GM10266 (cell line): ENCODE data around the gene CXCR6.

ENCODE experiments used
- DNase-seq: peaks from one replicate; pipeline ENCODE4 v3.0.0; 2012; ENCODE audit errors: extremely low spot score
- TF ChIP-seq, protein P1 (sequence below): IDR thresholded peaks from 2 replicates; pipeline ENCODE4 v1.5.1; 2012; ENCODE audit warnings: mild to moderate bottlenecking, low read depth; ENCODE audit not compliant: control insufficient read depth, insufficient read depth; ENCODE audit errors: missing control alignments

Gene CXCR6

DNA sequence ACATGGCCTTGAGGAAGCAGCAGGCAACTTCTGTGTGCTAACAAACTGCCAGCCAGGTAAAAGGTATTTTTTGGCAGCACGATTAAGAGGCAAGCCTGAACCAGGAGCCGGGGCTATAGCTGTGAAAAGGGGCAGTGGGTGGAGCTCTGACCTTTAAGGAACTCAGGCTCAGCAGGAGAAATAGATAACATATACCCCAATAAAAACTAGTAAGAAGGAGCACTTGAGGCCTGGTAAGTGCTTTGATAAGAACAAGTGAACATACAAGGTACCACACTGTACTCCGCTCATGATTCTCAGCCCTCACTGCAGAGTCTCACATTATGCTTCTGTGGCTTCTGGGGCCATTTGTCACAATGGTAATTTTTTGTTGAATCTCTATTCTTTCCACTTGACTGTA lies 46.9 kb downstream of the CXCR6 start:
- DNase-seq: no peak

DNA sequence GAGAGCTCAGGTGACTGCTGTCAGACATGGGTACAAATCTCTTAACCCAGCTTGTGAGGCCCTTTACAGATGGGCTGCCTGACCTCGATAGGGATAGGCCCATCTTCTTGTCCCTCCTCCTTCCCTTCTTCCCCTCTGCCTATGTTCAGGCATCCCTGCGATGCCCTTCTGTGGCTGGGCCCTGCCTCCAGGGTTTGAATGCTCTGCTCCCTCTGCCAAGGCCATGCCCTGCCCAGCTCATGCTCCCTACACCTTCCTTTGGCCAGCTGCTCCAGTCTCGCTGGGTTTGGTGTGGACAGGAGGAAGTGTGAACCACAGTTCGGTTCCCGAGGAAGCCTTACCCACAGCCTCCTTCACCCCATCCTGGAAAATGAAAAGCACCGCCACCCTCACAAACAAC lies 48.1 kb downstream of the CXCR6 start:
- DNase-seq: no peak
- TF ChIP-seq, protein P1, sequence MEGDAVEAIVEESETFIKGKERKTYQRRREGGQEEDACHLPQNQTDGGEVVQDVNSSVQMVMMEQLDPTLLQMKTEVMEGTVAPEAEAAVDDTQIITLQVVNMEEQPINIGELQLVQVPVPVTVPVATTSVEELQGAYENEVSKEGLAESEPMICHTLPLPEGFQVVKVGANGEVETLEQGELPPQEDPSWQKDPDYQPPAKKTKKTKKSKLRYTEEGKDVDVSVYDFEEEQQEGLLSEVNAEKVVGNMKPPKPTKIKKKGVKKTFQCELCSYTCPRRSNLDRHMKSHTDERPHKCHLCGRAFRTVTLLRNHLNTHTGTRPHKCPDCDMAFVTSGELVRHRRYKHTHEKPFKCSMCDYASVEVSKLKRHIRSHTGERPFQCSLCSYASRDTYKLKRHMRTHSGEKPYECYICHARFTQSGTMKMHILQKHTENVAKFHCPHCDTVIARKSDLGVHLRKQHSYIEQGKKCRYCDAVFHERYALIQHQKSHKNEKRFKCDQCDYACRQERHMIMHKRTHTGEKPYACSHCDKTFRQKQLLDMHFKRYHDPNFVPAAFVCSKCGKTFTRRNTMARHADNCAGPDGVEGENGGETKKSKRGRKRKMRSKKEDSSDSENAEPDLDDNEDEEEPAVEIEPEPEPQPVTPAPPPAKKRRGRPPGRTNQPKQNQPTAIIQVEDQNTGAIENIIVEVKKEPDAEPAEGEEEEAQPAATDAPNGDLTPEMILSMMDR: no peak

More for the DNA sequence above, 46.9 kb downstream of the CXCR6 start:
- TF ChIP-seq, protein P1: no peak

DNA sequence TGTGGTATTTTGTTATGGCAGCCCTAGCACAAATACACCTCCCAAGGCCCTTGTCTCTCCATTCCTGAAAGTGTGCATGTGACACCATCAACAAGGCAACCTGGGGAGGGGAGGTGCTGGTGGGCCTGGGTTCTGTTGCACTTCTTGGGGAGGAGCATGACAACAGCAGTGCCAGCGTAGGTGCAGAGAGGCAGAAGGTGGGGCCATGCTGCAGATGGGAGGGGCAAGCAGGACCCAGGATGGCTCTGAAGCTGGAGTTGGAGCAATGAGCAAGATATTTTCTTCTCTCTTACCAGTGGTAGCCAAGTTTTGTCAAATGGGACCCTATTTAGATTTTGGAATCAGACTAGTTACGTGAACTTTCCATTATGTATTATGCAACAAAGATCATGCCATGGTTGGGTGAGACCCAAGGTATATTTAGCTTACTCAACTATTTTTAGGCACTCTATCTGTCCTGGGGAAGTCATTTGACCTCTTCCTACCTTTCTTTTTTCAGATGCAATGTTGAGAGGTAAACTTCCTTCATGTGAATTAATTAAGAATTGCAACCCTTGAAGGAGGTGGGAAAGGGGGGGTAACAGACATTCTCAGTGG lies 49.0 kb downstream of the CXCR6 start:
- no peak for DNase-seq
- TF ChIP-seq, protein P1: no peak

DNA sequence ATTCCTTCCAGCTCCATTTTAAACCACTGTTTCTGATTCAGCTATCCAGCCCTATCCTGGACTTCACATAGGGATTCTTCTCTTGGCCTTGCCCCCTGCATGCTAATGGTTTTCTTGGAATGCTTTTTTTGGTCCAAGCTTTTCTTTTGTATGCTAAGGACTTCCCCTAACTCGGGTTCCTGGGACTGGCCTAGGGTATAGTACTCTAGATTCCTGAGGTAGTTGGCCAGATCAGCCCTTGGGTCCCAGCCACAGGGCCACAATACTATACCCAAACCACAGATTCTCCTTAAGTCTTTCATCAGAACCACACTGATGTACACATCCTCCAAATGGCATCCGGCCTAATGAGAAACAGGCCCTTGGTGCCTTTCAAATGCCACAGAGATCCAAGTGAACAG lies 49.6 kb downstream of the CXCR6 start:
- DNase-seq: no peak
- TF ChIP-seq, protein P1: no peak

DNA sequence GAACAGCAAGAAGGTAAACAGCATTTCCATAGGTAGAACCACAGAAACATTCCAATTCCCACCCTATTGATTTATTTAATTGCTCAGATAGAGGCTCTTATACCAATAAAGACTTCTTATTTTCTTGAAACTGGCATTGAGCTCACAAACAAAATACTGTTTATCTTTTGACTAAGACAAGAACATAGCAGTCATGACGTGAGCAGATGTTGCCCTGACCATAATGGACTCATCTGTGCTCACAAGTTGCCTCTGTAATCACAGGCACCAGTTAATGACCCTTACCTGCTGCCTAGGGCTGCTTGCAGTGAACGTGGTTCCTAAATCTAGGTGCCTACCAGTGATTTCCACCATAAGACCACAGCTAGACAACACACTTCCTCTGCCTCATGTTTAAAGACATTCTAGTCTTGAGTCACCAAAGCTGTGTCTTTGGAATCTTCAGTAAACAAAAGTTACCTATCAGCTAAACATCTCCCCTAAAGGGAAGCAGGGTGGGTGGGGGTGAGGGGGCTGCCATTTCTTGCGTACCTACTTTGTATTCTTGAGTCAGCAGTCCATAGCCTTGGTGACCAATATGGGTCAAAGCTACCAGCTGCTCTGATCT lies 50.3 kb downstream of the CXCR6 start:
- TF ChIP-seq, protein P1: no peak
- no peak for DNase-seq

DNA sequence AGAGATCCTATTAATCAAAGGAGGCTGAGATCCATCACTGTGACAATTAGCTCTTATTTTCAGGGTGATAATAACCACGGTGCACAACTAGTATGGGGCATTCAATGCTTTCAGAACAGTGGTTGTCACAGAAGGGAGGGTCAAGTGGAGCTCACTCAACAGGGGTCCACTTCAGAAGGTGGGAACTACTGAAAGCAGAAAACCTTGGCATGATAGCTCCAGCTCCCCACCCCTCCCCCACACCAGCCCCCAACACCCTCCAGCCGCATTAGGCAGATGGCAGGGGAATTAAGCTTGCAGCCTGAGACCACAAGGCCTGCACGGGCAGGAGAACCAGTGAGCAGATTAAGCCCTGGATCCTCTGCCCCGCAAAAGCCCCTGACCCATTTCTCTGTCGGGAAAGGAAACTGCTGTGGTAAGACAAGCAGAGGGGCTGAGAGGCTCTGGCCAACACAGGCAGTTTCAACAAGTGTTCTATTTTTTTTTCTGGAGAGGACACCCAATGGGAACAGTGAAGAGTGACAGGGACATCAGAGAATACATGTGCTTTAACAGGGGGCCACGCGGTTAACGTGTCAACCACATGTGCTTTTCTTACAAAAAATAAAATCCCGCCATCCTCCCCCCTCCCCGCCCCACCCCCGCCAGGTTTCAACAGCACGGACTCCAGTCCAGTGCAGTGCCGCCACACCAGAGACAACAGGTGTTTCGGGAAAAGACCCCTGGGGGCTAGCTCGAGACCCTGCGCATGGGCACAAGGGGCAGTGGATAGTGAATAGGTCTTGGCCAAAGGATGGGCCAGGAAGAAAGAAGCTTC lies 51.4 kb downstream of the CXCR6 start:
- TF ChIP-seq, protein P1: no peak
- DNase-seq: peak; percentile 65
